NCI-H1105 (cell line): ENCODE data around the gene NOS1AP.

Experiments
- DNase-seq: peaks from one replicate; lab custom pipeline; 2025; lab: John Stamatoyannopoulos, UW

NOS1AP gene

DNA sequence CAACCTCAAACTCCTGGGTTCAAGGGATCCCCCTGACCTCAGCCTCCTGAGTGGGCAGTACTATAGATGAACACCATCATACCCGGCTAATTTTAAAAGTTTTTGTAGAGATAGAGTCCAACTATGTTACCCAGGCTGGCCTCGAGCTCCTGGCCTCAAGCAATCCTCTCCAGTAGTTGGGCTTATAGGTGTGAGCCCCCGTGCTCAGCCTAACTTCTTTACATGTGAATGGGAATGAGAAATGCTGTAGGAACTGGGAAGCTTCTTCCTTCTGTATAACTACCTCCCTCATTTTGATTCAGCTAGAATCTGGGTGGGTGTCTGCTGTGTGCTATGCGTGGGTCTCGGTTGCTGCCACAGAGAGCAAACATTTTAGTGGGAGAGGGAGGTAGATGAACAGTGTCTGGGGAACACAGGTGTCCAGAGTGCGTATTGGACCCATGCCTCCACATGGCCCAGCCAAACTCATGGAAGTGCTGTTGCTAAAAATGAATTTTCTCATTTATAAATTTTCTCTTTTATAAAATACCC, 150.6 kb downstream of the NOS1AP start:
- DNase-seq, result no peak

DNA sequence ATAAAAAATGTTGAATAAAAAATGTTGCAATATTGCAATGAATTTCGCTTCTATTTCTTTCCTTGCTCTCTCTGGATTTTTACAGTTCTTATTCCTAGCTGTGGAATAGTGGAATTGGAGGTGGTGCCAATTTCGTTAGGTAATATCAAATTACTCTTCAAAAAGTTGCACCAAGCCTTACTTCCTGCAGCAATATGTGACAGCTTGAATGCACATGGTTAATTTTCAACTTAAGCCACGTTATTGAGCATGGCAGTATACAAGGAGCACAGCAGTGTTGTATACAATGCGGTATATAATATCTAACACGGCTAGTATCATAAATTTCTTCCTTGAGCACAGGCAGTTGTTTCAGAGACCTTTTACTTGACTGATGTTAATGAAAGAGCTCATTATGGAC, 152.5 kb downstream of the NOS1AP start:
- no peak for DNase-seq

DNA sequence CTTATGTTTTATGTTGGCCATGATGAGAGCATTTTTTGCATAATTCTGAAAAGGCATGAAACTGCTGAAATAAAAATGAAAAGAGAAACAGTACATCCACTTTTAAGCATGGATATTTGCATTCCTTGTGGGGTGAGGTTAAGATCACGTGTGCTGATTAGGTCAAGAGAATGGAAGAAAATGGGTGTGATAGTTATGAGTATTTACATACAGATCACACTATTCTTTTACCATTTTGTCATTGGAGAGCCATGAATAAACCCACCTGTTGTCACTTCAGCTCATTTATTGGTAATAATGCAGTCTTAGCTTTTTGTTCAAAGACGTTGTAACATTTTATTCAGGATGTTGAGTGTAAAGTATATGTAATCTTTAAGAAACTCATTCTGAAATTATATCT, 153.2 kb downstream of the NOS1AP start:
- DNase-seq, result no peak

DNA sequence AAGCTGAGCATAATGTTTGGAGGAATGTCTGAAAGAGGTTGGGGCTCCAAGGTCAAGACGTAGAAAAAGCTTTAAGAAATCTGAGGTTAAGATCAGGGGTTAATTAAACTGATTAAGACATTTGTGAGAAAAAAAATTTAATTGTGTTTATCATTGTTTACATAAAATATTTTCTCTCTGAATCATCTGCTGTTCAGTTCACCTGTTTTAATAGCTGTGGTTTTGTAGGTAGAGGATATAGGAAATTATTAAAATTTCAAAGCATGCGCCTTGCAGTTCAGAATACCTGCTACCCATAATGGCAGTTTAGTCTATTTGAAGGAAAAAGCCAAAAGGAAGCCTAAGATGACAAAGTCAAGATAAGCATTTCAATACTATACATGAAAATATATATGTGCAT, 154.0 kb downstream of the NOS1AP start:
- no peak for DNase-seq

DNA sequence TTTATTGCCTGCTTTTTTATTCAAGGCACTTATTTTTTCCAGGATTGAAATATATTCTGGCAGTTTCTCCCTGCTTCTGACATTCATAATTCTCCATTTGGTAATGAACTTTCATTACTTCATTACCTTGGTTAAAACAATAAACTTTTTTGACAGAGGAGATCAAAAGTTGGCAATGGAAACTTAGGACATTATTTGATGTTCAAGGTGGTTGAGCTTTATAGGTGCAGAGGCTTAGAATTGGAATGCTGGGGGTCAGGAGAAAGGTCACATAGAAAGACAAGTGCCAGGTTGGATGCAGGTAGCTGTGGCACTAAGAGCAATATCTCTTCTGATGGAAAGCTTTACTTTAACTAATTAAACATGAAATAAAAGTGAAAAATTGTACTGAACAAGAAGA, 154.8 kb downstream of the NOS1AP start:
- no peak for DNase-seq

DNA sequence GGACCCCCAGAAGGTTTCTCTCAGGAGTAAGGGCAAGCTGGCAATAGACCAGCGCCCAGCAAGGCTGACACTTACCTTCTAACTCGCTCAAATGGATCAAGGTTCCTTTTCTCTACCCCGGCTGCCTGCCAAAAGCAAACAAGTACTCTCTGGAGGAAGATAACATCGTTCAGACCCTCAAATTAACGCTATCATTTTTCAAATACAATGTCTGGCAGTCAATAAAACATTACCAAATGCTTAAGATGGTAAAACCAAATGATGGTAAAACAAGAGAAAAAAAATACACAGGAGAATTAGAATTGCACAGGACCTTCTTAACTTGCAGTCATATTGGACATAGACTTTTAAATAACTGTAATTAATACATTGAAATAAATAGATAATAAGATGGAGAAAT, 159.1 kb downstream of the NOS1AP start:
- no peak for DNase-seq

DNA sequence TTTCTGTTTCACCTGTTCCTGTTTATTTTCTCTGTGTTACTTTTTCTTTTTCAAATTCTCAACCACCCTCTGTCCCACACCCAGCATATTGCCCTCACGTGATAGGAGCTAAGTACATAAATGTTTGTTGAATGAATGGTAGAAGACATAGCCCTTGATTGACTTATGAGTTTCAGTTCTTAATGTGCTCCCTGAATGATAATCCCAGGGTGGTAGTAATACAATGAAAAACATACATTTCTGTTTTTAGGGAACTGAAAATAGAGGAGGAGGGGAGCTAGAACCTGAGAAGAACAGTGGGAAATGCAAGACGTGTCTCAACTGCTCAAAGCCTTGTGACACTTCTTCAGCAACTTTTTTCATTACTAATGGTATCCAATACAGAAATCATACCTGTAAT, 160.1 kb downstream of the NOS1AP start:
- DNase-seq, result no peak

DNA sequence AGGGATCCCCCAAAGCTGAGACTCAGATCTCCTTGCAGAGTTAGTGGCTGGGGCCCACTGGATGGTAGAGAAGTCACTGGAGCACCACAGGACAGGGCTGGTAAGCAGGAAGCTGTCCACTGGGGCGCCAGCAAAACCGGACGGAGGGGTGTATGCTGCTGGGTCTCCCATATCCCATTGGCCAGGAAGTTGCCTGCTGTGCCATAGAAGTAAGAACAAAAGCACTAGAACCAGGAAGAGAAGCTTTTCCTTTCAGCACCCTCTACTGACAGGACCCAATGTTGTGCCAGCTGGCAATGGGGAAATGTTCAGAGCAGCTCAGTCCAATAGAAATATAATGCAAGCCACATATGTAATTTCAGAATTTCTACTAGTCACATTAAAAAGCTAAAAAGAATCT, 160.6 kb downstream of the NOS1AP start:
- DNase-seq, result no peak

DNA sequence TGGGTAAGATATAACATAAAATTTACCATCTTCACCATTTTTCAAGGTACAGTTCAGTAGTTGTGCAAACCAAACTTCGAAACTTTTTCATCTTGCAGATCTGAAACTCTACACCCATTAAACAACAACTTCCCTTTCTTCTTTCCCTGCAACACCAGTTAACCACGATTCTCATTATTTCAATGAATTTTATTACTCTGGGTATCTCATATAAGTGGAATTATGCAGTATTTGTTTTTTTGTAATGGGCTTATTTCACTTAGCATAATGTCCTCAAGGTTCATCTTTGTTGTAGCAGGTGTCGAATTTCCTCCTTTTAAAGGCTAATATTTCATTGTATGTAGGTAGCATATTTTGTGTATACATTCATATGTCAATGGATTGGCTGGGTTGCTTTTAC, 161.0 kb downstream of the NOS1AP start:
- no peak for DNase-seq

DNA sequence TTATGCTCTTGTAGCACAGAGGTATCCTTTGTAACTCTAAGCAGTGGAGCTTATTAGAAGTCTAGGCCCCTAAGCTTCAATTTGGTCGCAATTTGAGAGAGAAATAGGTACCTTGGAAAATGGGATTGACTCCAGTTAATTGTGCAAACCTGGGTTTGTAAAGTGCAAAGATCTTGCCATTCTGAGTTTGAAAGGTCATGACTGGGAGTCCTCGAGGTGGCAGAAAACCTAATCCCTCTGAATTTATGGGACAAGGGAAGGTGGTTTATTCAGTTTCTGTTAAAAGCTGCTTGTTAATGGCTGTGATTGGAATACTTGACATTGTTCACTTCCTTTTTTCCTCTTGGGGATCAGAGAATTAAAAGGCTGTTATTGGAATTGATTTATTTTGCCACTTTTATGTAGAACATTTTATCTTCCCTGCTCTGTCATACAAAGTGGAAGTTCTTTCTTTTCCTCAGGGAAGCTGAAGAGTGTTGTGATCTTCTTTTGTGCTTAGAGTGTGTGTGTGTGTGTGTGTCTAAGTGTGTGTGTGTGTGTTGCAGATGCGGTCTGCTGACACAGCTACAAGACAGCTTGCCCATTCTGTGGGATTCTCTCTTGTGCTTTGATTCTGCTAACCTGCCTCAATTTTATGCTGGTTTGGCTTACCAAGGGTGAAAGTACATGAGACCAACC, 162.7 kb downstream of the NOS1AP start:
- DNase-seq, result no peak

DNA sequence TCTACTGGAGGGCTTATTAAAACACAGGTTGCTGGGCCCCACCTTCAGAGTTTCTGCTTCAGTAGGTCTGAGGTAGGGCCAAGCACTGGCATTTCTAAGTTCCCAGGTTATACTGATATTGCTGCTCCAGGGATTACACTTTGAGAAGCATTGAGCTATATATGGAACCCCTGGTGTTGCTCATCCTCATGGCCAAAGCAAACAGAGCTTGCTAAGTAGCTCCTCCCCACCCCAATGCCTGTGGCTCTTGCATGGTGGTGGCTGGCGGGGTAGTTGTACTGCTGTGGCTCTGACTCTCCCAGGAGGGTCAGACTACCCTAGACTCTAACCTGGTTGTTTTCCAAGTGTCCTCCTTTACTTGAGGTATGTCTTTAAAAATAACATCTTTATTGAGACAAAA, 163.6 kb downstream of the NOS1AP start:
- DNase-seq, result no peak

DNA sequence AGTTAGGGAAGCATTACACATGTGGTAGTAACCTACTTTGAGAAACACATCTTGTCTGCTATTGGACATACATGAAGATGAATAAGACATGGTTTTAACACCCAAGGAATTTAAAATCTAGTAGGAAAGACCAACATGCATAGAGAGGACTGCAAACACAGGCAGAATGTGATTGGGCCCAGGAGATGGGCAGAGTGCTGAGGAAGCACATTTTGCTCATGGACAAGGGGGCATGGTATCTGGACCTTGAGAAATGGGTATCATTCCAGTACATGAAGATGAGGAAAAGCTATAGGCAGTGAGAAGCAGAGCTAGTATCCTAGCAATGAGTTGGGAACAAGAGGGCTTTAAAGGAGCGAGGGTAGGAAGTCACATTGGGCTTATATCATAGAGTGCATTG, 164.4 kb downstream of the NOS1AP start:
- no peak for DNase-seq

DNA sequence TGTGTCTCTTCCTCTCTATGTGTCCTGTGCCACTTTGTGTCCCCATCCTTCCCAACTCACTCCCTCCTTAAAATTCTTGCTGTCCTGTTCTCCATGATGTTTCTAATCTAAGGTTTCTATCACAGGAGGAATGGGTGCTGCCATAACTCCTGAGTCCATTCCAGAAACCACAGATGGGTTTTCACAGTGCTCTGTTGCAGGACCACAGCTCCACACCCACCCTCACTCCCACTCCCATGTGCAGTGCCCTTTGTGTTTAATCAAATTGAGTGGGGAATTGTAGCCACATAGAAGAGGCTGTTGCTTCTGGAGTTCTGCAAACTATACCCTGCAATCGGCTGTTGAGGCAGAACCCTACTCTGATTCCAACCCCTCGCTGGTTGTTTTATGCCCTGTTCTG, 165.1 kb downstream of the NOS1AP start:
- DNase-seq, result no peak

DNA sequence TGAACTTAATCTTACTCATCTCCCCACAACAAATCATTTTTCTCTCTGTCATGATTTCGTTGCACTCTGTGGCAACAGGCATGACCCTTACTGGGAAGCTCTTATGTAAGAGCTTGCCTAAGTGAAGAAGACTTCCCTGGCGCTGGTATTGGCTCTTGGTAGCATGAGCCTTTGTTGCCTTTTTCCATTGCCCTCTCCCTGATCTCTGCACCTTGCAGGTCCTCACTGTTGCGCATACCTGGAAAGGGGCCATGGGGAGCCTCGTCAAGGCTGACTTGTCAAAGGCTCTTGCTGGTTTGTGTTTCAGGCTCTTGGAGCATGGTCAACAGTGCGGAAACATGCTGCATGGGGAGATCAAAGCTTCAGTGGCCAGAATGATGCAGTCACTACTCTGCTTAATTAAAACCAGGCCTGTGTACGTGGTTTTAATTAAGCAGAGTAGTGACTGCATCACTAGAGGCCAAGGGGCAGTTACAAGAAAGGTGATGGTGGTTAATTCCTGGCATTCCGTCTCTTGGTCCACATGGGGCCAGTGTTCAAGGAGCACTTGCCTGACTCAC, 165.8 kb downstream of the NOS1AP start:
- DNase-seq, result no peak

DNA sequence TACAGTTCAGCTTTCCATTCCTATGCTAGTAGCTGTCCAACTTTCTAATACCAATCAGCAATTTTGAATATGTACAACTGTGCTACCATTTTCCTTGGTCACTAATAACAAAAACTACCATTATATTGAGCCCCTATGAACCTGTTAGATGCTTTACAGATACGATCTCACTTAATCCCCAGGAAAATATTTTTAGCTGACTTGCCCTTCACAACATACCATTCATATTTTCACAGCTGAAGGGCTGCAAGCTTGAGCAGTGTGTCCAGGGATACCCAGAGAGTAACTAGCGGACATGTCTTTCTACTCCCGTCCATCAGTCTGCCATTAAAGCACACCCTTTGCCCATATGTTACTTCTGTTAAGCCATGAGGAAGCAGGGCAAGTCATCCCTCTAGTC, 166.7 kb downstream of the NOS1AP start:
- DNase-seq, result no peak

DNA sequence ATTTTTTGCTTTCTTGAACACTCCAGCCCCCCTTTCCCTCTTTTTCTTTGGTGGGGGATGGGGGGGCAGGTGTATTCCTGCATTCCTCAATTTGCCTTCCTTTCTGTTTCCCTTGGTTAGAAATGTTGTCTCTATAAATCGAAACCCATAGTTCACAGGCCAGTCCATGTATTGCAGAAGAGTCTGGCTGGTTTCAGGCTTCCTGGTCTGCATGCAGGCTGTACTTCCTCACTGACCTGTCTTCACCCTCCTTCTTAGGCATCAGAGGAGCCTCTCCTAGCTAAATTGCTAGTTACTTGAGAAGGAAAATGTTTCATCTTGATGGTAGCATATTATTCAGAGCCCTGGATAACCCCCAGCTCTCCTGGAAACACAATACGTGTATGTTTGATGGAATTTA, 167.1 kb downstream of the NOS1AP start:
- DNase-seq, result no peak

DNA sequence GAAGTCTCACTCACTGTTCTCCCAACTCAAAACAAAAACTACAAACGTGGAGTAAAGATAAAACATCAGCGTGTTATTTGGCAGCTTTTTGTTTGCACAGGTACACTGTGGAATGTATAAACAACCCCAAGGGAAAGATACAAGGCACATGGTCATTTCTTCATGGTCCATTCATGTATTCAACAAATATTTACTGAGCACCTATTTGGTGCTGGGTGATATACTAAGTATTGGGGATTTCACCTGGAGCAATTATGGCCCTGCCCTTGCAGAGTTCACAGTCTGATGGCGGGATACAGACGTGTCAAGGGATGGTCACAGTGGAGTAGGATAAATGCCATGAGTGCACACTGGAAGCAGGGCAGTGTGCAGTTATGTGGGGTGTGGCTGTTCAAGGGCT, 171.1 kb downstream of the NOS1AP start:
- DNase-seq, result no peak

DNA sequence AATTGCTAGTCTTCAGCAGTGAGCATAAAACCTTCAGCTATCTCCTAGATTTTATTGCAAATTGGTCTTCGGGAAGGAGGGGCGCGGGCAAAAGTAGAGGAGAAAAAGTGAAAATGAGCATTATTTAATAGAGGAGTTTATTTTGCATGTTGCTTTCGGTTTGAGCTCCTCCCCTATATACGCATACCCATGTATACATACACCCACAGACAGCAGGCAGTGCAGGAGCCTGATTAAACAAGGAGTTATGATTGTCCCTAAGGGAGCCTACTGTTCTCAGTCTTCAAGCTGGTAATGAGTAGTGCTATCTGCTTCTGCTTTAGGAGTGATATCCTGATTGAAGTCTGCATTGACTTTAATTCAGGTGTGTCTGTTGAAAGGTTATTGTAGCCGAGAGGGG, 173.3 kb downstream of the NOS1AP start:
- no peak for DNase-seq

DNA sequence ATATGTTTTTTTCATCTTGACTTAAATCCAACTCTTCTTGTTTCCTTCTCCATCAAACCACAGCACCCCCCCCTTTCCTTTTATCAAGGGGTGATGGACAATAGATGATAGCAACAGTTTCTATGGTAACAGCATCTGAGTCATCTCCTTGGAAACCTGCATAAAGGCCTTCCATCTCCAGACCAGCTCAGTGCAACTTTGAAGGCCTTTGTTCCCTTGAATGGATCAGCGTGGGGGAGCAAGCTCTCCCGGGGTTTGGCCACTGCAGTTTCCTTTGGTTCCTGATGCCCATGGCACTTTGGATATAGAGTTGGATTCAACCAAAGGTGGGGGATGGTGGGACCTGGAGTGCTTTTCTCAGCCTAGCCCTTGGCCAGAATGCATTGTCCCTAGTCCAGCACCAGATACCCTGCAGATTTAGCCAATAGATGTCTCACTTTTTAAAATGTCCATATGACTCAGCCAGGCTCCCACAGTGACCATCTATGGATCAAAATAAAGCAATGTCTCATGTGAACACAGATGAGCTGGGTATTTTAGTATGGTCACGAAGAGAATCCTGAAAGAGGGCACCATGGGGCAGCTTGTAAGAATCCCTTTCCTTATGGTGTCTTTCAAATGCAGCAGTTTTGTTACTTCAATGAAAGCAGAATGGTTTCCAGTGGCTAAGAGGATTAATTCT, 179.5 kb downstream of the NOS1AP start:
- DNase-seq, result no peak

DNA sequence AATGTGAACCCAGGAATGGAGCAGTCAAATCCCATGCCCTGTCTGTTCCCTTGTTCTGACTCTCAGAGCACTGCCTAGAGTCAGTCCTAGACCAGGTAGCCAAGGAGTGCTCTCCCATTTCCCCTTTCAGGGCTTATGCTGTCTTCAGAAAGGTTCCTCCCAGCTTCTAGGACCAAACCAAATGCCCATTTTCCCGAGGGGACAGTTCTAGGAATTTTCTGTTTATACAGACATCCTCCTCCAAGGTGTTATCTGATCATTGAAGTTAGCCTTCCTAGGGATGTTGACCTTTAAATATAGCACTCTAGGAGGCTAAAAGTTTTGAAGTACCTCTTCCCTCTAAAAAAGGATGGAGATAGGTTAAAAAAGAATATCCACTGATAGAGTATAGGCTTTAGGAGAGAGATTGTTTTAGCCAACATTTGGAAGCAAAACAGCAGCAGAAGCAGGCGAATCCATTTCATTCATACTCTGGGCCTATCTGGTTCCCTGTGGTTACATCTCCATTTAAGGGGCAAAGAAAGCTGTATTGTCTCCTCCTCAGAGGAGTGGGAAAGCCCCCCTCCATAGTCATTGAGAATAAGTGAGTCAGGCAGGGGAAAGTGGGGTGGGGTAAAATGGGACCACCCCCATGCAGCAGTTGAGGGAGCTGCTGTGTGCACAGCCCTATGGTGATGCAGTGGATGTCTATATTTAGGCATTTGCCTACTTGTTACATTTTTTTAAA, 180.7 kb downstream of the NOS1AP start:
- DNase-seq, result no peak

DNA sequence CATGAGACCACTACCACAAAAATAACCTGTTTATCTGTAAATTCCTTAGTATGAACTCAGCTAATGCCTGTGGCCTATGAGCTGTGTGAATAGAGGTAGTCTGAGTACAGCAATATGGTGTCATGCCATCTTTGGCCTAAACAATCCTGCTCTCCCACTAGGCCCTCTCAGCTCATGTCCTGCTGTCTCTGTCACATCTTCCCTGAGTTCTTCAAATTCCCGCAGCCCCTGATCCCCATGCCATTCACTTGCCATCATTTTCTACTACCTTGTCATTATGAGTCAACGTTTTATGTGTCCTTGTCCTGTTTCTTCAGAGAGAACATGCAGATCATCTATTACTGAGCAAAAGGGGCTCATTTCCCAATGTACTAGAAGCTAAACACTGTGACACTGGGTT, 181.6 kb downstream of the NOS1AP start:
- DNase-seq, result no peak

DNA sequence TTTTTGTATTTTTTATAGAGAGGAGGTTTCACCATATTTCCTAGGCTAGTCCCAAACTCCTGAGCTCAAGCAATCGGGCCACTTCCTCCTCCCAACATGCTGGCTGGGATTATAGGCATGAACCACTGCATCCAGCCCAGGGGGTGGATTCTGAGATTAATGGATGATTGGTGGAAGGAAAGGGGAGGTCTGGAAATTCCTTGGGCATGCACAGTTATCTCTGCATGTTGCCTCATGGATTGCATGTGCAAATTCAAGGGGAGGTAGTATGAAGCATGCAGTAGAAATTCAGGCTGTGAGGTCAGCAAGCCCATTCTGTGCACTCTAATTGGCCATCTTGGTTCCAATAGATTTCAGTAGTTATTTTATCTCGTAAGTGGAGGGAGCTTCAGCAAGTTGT, 182.7 kb downstream of the NOS1AP start:
- no peak for DNase-seq

DNA sequence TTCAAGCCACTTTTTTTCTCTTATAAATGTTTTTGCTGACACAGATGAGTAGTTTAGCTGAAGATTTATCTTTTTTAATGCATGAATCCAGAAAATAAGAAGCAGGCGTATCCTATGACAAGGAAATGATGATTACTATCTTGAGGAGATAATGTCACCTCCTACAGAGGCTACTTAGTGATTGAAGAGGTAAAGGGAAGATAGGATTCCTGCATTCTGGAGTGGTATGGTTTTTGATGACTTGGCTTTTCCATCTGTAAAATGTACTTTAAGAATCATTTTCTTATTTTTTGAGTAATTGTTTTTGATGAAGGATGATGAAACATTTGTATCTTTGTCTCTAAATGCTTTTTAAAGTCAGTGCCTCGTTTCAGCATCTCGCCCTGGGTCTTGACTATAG, 184.3 kb downstream of the NOS1AP start:
- DNase-seq, result no peak
